ENCODE results near the gene IL1RL1. TPM values are rescaled to one million over a fixed set of nuclear protein-coding genes. Genes with fewer than 3 reads are reported as not detected.

Gene IL1RL1
- total RNA-seq, 1 experiment from 2014 or later = 0.15 TPM

- ATAC-seq (no peak), DNase-seq (ENCODE audit: low read depth, low spot score) (no peak)
- Histone ChIP-seq H3K9me3 (ENCODE audit: control insufficient read depth, insufficient read depth, low read depth, low read length) (0 out of 2 replicates have a peak, but pooled peaks cover 5% of the 10 kb centered on the region), H3K27me3 (ENCODE audit: control insufficient read depth, insufficient read depth, low read length) (no peaks in the 10 kb centered on the region), H3K4me3 (ENCODE audit: low read depth in 2 of 2, low read length in 2 of 2) (no peak overlapping the region), H3K4me1 (ENCODE audit: control insufficient read depth, insufficient read depth, low read length) (no peaks in the 10 kb centered on the region), H3K27ac (ENCODE audit: low read length) (no peak overlapping the region), H3K36me3 (ENCODE audit: control insufficient read depth, insufficient read depth, low read length) (no peaks in the 10 kb centered on the region)
- POLR2A ChIA-PET = no interaction called here
- TF ChIP-seq REST (IDR thresholded peaks at IDR 0.05; ENCODE audit: insufficient read depth in 1 of 2, low read depth in 2 of 2, low read length in 1 of 2) (no peak), CTCF (IDR thresholded peaks at IDR 0.05) (no peak), SIN3A (IDR thresholded peaks at IDR 0.05; ENCODE audit: borderline replicate concordance, insufficient read depth, low read depth, low read length) (no peak), TCF7L2 (IDR thresholded peaks at IDR 0.05; ENCODE audit: low read depth, low read length) (no peak), POLR2AphosphoS5 (IDR thresholded peaks at IDR 0.05; ENCODE audit: low read depth, low read length) (no peak)
- in situ Hi-C loops (cut with HindIII; ENCODE audit: low pct_unique_long_range_greater_than_20kb, low sequenced_read_pairs) (no loop called here), intact Hi-C loops (cut with micrococcal nuclease; ENCODE audit: unreplicated experiment) (no loop called here)
- no TSS peak for BruUV-seq (replicated peaks)
- CTCF ChIA-PET = no interaction called here
These were observed 54.4 kb downstream of the IL1RL1 start for GRCh38 chr2:102365763-102366162.

- intact Hi-C loops (cut with micrococcal nuclease; ENCODE audit: unreplicated experiment) (no loop called here), in situ Hi-C loops (cut with HindIII; ENCODE audit: low pct_unique_long_range_greater_than_20kb, low sequenced_read_pairs) (no loop called here)
- no peaks in the 10 kb centered on the region for H3K4me1 ChIP-seq (ENCODE audit: control insufficient read depth, insufficient read depth, low read length)
- TF ChIP-seq REST (IDR thresholded peaks at IDR 0.05; ENCODE audit: insufficient read depth in 1 of 2, low read depth in 2 of 2, low read length in 1 of 2) (no peak), TCF7L2 (IDR thresholded peaks at IDR 0.05; ENCODE audit: low read depth, low read length) (no peak), CTCF (IDR thresholded peaks at IDR 0.05) (no peak), SIN3A (IDR thresholded peaks at IDR 0.05; ENCODE audit: borderline replicate concordance, insufficient read depth, low read depth, low read length) (no peak), POLR2AphosphoS5 (IDR thresholded peaks at IDR 0.05; ENCODE audit: low read depth, low read length) (no peak)
- no TSS peak for BruUV-seq (replicated peaks)
- H3K27me3 ChIP-seq (ENCODE audit: control insufficient read depth, insufficient read depth, low read length) = no peaks in the 10 kb centered on the region
- no peak overlapping the region for H3K27ac ChIP-seq (ENCODE audit: low read length)
- no peaks in the 10 kb centered on the region for H3K36me3 ChIP-seq (ENCODE audit: control insufficient read depth, insufficient read depth, low read length)
- ChIA-PET CTCF (no interaction called here), POLR2A (no interaction called here)
- no peak overlapping the region for H3K4me3 ChIP-seq (ENCODE audit: low read depth in 2 of 2, low read length in 2 of 2)
- ATAC-seq (no peak), DNase-seq (ENCODE audit: low read depth, low spot score) (no peak)
- 0 out of 2 replicates have a peak, but pooled peaks cover 5% of the 10 kb centered on the region for H3K9me3 ChIP-seq (ENCODE audit: control insufficient read depth, insufficient read depth, low read depth, low read length)
These were observed 55.2 kb downstream of the IL1RL1 start for GRCh38 chr2:102366406-102367112.

Data from Panc1 (cell line).